Progenitor cell of endocrine pancreas (in vitro differentiated cells): Measurements from ENCODE around the gene PRKN. TPM values are rescaled to one million over a fixed set of nuclear protein-coding genes. Genes with fewer than 3 reads are reported as not detected.
A peak's percentile ranks its signal among the peaks of the same experiment; 100 is the strongest.

Source experiments
- DNase-seq: peaks from one replicate; pipeline ENCODE4 v3.0.0; 2021; ENCODE audit warnings: low spot score; ENCODE audit not compliant: unreplicated experiment
- H3K27ac Mint-ChIP-seq: 2 replicates; pipeline ENCODE4 v1.8.0; 2021; ENCODE audit warnings: mild to moderate bottlenecking, moderate library complexity, mixed read lengths
- H3K27me3 Mint-ChIP-seq: 2 replicates; pipeline ENCODE4 v1.8.0; 2021; ENCODE audit warnings: mixed read lengths
- H3K36me3 Mint-ChIP-seq: 2 replicates; pipeline ENCODE4 v1.8.0; 2022; ENCODE audit warnings: mixed read lengths; ENCODE audit not compliant: insufficient read depth
- H3K4me1 Mint-ChIP-seq: 2 replicates; pipeline ENCODE4 v1.8.0; 2021; ENCODE audit warnings: low read depth, mixed read lengths
- H3K4me3 Mint-ChIP-seq: 2 replicates; pipeline ENCODE4 v1.8.0; 2021; ENCODE audit warnings: low read depth, mild to moderate bottlenecking, moderate library complexity, mixed read lengths
- H3K9me3 Mint-ChIP-seq: 2 replicates; pipeline ENCODE4 v1.8.0; 2021; ENCODE audit warnings: low read depth, mixed read lengths
- CTCF ChIP-seq: fragments of 200-600 bp; sonication (generic); IDR thresholded peaks from one replicate; pipeline ENCODE4 v1.5.0; 2021; ENCODE audit warnings: antibody characterized with exemption, mild to moderate bottlenecking; ENCODE audit not compliant: unreplicated experiment
- total RNA-seq: library from RNA; stranded (reverse); gene quantifications from 2 replicates; pipeline ENCODE4 v1.2.1, GENCODE V29; 2021

PRKN gene
- total RNA-seq, 1 donor from 2014 or later = 4.6 TPM

- TF ChIP-seq CTCF = no peak
These were observed 887.2 kb downstream of the PRKN start for GRCh38 chr6:161840380-161840779.

GRCh38 chr6:161838306-161839035, 889.1 kb downstream of the PRKN start:
- H3K9me3 Mint-ChIP-seq = no peaks in the 10 kb centered on the region
- no peaks in the 10 kb centered on the region for H3K36me3 Mint-ChIP-seq
- H3K4me3 Mint-ChIP-seq = no peak overlapping the region
- H3K27ac Mint-ChIP-seq = no peak overlapping the region
- peaks cover 48% of the 10 kb centered on the region for H3K27me3 Mint-ChIP-seq
- no peak for DNase-seq
- peaks cover 12% of the 10 kb centered on the region for H3K4me1 Mint-ChIP-seq
- TF ChIP-seq CTCF = no peak

More at GRCh38 chr6:161840380-161840779, 887.2 kb downstream of the PRKN start:
- H3K27ac Mint-ChIP-seq = no peak overlapping the region
- H3K9me3 Mint-ChIP-seq = no peaks in the 10 kb centered on the region
- DNase-seq = no peak
- peaks cover 30% of the 10 kb centered on the region for H3K27me3 Mint-ChIP-seq
- H3K4me3 Mint-ChIP-seq = no peak overlapping the region
- H3K4me1 Mint-ChIP-seq = peaks cover 12% of the 10 kb centered on the region
- no peaks in the 10 kb centered on the region for H3K36me3 Mint-ChIP-seq

GRCh38 chr6:161837854-161838253, 889.7 kb downstream of the PRKN start:
- Mint-ChIP-seq H3K4me1 (peaks cover 12% of the 10 kb centered on the region), H3K36me3 (no peaks in the 10 kb centered on the region), H3K27me3 (peaks cover 52% of the 10 kb centered on the region), H3K4me3 (no peak overlapping the region), H3K27ac (no peak overlapping the region), H3K9me3 (no peaks in the 10 kb centered on the region)
- DNase-seq = no peak
- no peak for TF ChIP-seq CTCF

GRCh38 chr6:161837449-161837735, 890.2 kb downstream of the PRKN start:
- Mint-ChIP-seq H3K27ac (no peak overlapping the region), H3K9me3 (no peaks in the 10 kb centered on the region), H3K4me3 (no peak overlapping the region), H3K36me3 (no peaks in the 10 kb centered on the region), H3K4me1 (peaks cover 12% of the 10 kb centered on the region), H3K27me3 (peaks cover 52% of the 10 kb centered on the region)
- TF ChIP-seq CTCF = peak; percentile 0
- DNase-seq = no peak

GRCh38 chr6:161836643-161837448, 890.7 kb downstream of the PRKN start:
- TF ChIP-seq CTCF = peak; percentile 44
- Mint-ChIP-seq H3K36me3 (no peaks in the 10 kb centered on the region), H3K27ac (peak overlapping the region; percentile 70), H3K27me3 (peaks cover 52% of the 10 kb centered on the region), H3K4me3 (no peak overlapping the region), H3K4me1 (peaks cover 12% of the 10 kb centered on the region), H3K9me3 (no peaks in the 10 kb centered on the region)
- no peak for DNase-seq
